ENCODE measurements around the gene TRIM66.
A peak's percentile ranks its signal among the peaks of the same experiment; 100 is the strongest.
"Not testable (repeated sequence)": the region's sequence is repeated elsewhere in the genome, so short reads cannot be mapped to it uniquely, and the experiment has no call there.

Gene TRIM66

GRCh38 chr11:8679006-8679405 lies 3.5 kb downstream of the TRIM66 start:
- H3K4me3 ChIP-seq (replicated peaks; ENCODE audit: low read depth, low read length): no peak overlapping the region
- no peak for DNase-seq (ENCODE audit: low read depth)
- no peak for TF ChIP-seq CTCF (IDR thresholded peaks at IDR 0.05; ENCODE audit: low read length, missing control alignments)

GRCh38 chr11:8676458-8676857 lies 6.0 kb downstream of the TRIM66 start:
- TF ChIP-seq CTCF (IDR thresholded peaks at IDR 0.05; ENCODE audit: low read length, missing control alignments): no peak
- H3K4me3 ChIP-seq (replicated peaks; ENCODE audit: low read depth, low read length): no peak overlapping the region
- no peak for DNase-seq (ENCODE audit: low read depth)

GRCh38 chr11:8674859-8675258 lies 7.6 kb downstream of the TRIM66 start:
- no peak for TF ChIP-seq CTCF (IDR thresholded peaks at IDR 0.05; ENCODE audit: low read length, missing control alignments)
- no peak overlapping the region for H3K4me3 ChIP-seq (replicated peaks; ENCODE audit: low read depth, low read length)
- no peak for DNase-seq (ENCODE audit: low read depth)

GRCh38 chr11:8672346-8672745 lies 10.1 kb downstream of the TRIM66 start:
- DNase-seq (ENCODE audit: low read depth): no peak
- no peak overlapping the region for H3K4me3 ChIP-seq (replicated peaks; ENCODE audit: low read depth, low read length)
- no peak for TF ChIP-seq CTCF (IDR thresholded peaks at IDR 0.05; ENCODE audit: low read length, missing control alignments)

- H3K4me3 ChIP-seq (replicated peaks; ENCODE audit: low read depth, low read length): no peak overlapping the region
- no peak for TF ChIP-seq CTCF (IDR thresholded peaks at IDR 0.05; ENCODE audit: low read length, missing control alignments)
- peak; percentile 84 for DNase-seq (ENCODE audit: low read depth)
Observed at GRCh38 chr11:8671651-8672062, 10.8 kb downstream of the TRIM66 start.

- TF ChIP-seq CTCF (IDR thresholded peaks at IDR 0.05; ENCODE audit: low read length, missing control alignments): no peak
- DNase-seq (ENCODE audit: low read depth): peak; percentile 94
- no peak overlapping the region for H3K4me3 ChIP-seq (replicated peaks; ENCODE audit: low read depth, low read length)
Observed at GRCh38 chr11:8671193-8671612, 11.3 kb downstream of the TRIM66 start.

- not testable (repeated sequence) for H3K4me3 ChIP-seq (replicated peaks; ENCODE audit: low read depth, low read length); DNase-seq (ENCODE audit: low read depth)
Observed at GRCh38 chr11:8670081-8670480, 12.4 kb downstream of the TRIM66 start.

GRCh38 chr11:8665222-8665621 lies 17.2 kb downstream of the TRIM66 start:
- DNase-seq (ENCODE audit: low read depth): no peak
- no peak for TF ChIP-seq CTCF (IDR thresholded peaks at IDR 0.05; ENCODE audit: low read length, missing control alignments)
- H3K4me3 ChIP-seq (replicated peaks; ENCODE audit: low read depth, low read length): no peak overlapping the region

Data from fibroblast of pulmonary artery (primary cell).